Activated B cell treated with CpG ODN at 0.5 μM for 24 hours (primary cell): ENCODE measurements around the gene VN1R5. TPM values are rescaled to one million over a fixed set of nuclear protein-coding genes. Genes with fewer than 3 reads are reported as not detected.

Experiments
- ATAC-seq: fragments of 200-7000 bp; cut with Tn5 transposase; one replicate; pipeline ENCODE4 v1.10.0; 2021; ENCODE audit warnings: low read depth, mild to moderate bottlenecking, moderate library complexity
- CTCF ChIA-PET: fragments of 350-600 bp; sonication (Branson Sonifier 250); formaldehyde crosslinking; loops from one replicate; lab custom pipeline; 2021; ENCODE audit warnings: antibody characterized with exemption; lab: Charles Lee
- POLR2A ChIA-PET: fragments of 350-600 bp; sonication (Branson Sonifier 250); formaldehyde crosslinking; loops from one replicate; lab custom pipeline; 2021; ENCODE audit warnings: antibody characterized with exemption; lab: Charles Lee
- DNase-seq: peaks from one replicate; pipeline ENCODE4 v3.0.0; 2022
- H3K27ac Mint-ChIP-seq: one replicate; pipeline ENCODE4 v1.8.0; 2020; ENCODE audit warnings: mixed read lengths
- H3K27me3 Mint-ChIP-seq: one replicate; pipeline ENCODE4 v1.8.0; 2021; ENCODE audit warnings: mixed read lengths
- H3K36me3 Mint-ChIP-seq: one replicate; pipeline ENCODE4 v1.8.0; 2021; ENCODE audit warnings: low read depth, mixed read lengths
- H3K4me1 Mint-ChIP-seq: one replicate; pipeline ENCODE4 v1.8.0; 2021; ENCODE audit warnings: mixed read lengths
- H3K4me3 Mint-ChIP-seq: one replicate; pipeline ENCODE4 v1.8.0; 2020; ENCODE audit warnings: mild to moderate bottlenecking, mixed read lengths
- H3K9me3 Mint-ChIP-seq: one replicate; pipeline ENCODE4 v1.8.0; 2020; ENCODE audit warnings: mixed read lengths
- CTCF ChIP-seq: fragments of 200-600 bp; IDR thresholded peaks from one replicate; pipeline ENCODE4 v1.8.0; 2022; ENCODE audit warnings: antibody characterized with exemption, mild to moderate bottlenecking
- intact Hi-C: fragments of 100-400 bp; cut with micrococcal nuclease; formaldehyde crosslinking; loops from one replicate; pipeline ENCODE4 v1.15.1; 2024
- total RNA-seq: library from RNA; stranded (reverse); gene quantifications from 2 replicates; pipeline ENCODE4 v1.2.3, GENCODE V29; 2022

The VN1R5 gene
- total RNA-seq, 1 donor from 2014 or later = not detected

- Mint-ChIP-seq H3K27me3 (no peaks in the 10 kb centered on the region), H3K27ac (no peak overlapping the region), H3K9me3 (no peaks in the 10 kb centered on the region), H3K4me1 (no peaks in the 10 kb centered on the region), H3K4me3 (no peak overlapping the region), H3K36me3 (peaks cover 41% of the 10 kb centered on the region)
- intact Hi-C loops = no loop called here
- DNase-seq (no peak), ATAC-seq (no peak)
- no peak for TF ChIP-seq CTCF
- ChIA-PET CTCF (no interaction called here), POLR2A (no interaction called here)
Observed at GRCh38 chr1:247299723-247300381, 44.0 kb downstream of the VN1R5 start.

GRCh38 chr1:247300491-247301175, 44.8 kb downstream of the VN1R5 start:
- H3K9me3 Mint-ChIP-seq = no peaks in the 10 kb centered on the region
- TF ChIP-seq CTCF = no peak
- peaks cover 43% of the 10 kb centered on the region for H3K36me3 Mint-ChIP-seq
- ChIA-PET CTCF (no interaction called here), POLR2A (no interaction called here)
- intact Hi-C loops = no loop called here
- ATAC-seq = no peak
- DNase-seq = no peak
- no peak overlapping the region for H3K27ac Mint-ChIP-seq
- no peaks in the 10 kb centered on the region for H3K4me1 Mint-ChIP-seq
- H3K4me3 Mint-ChIP-seq = no peak overlapping the region
- no peaks in the 10 kb centered on the region for H3K27me3 Mint-ChIP-seq

- no peaks in the 10 kb centered on the region for H3K9me3 Mint-ChIP-seq
- no peak overlapping the region for H3K4me3 Mint-ChIP-seq
- no peaks in the 10 kb centered on the region for H3K4me1 Mint-ChIP-seq
- POLR2A ChIA-PET = no interaction called here
- H3K36me3 Mint-ChIP-seq = peaks cover 43% of the 10 kb centered on the region
- intact Hi-C loops = no loop called here
- TF ChIP-seq CTCF = no peak
- no peak overlapping the region for H3K27ac Mint-ChIP-seq
- DNase-seq (no peak), ATAC-seq (no peak)
- CTCF ChIA-PET = no interaction called here
- no peaks in the 10 kb centered on the region for H3K27me3 Mint-ChIP-seq
Observed at GRCh38 chr1:247301176-247301540, 45.3 kb downstream of the VN1R5 start.

- TF ChIP-seq CTCF = no peak
- DNase-seq = no peak
- ChIA-PET POLR2A (no interaction called here), CTCF (no interaction called here)
- Mint-ChIP-seq H3K4me3 (no peak overlapping the region), H3K4me1 (no peaks in the 10 kb centered on the region), H3K27me3 (no peaks in the 10 kb centered on the region), H3K36me3 (peaks cover 56% of the 10 kb centered on the region), H3K27ac (no peak overlapping the region), H3K9me3 (no peaks in the 10 kb centered on the region)
- intact Hi-C loops = no loop called here
- ATAC-seq = no peak
Observed at GRCh38 chr1:247303216-247303615, 47.3 kb downstream of the VN1R5 start.

GRCh38 chr1:247304031-247304430, 48.2 kb downstream of the VN1R5 start:
- H3K27ac Mint-ChIP-seq = no peak overlapping the region
- H3K27me3 Mint-ChIP-seq = no peaks in the 10 kb centered on the region
- H3K9me3 Mint-ChIP-seq = no peaks in the 10 kb centered on the region
- ChIA-PET CTCF (no interaction called here), POLR2A (no interaction called here)
- ATAC-seq (no peak), DNase-seq (no peak)
- H3K4me1 Mint-ChIP-seq = no peaks in the 10 kb centered on the region
- no peak overlapping the region for H3K4me3 Mint-ChIP-seq
- TF ChIP-seq CTCF = no peak
- intact Hi-C loops = no loop called here
- H3K36me3 Mint-ChIP-seq = peaks cover 63% of the 10 kb centered on the region

Other genes starting within 250 kb of the VN1R5 start
- 0.07 and 0.83 TPM in 2 replicates for gene ZNF695, start 248.0 kb upstream of the VN1R5 start, total RNA-seq
- gene ZNF670, start 177.3 kb upstream of the VN1R5 start, total RNA-seq = 6.1 and 6.2 TPM in 2 replicates
- gene ZNF669, start 151.7 kb upstream of the VN1R5 start, total RNA-seq = 17.5 and 18.0 TPM in 2 replicates
- gene ZNF124, start 84.1 kb upstream of the VN1R5 start, total RNA-seq = 33.7 and 39.1 TPM in 2 replicates
- 15.0 and 21.2 TPM in 2 replicates for gene ZNF496, start 75.8 kb downstream of the VN1R5 start, total RNA-seq
- 0.44 and 0.73 TPM in 2 replicates for gene NLRP3, start 160.1 kb downstream of the VN1R5 start, total RNA-seq
- gene OR2B11, start 202.0 kb downstream of the VN1R5 start, total RNA-seq = not detected in 2 replicates